Esophagus muscularis mucosa (tissue), 4 donors: ENCODE results near the gene PCDH18. TPM values are rescaled to one million over a fixed set of nuclear protein-coding genes. Genes with fewer than 3 reads are reported as not detected.

Experiments used
- DNase-seq: peaks from one replicate; pipeline ENCODE4 v3.0.0-alpha.2; 2017; ENCODE audit errors: extremely low spot score
- H3K27ac ChIP-seq, 4 donors: fragments of 200-600 bp; sonication (generic); replicated peaks in 1 of 4; 1 replicate in 3 of 4; 2 replicates in 1 of 4; pipeline ENCODE4 v1.5.1; 2016 to 2019; ENCODE audit warnings: mild to moderate bottlenecking in 1 of 4
- H3K27me3 ChIP-seq, 4 donors: fragments of 200-600 bp; sonication (generic); one replicate each; pipeline versions ENCODE4 v1.5.1 to v1.6.0; 2016 to 2019
- H3K36me3 ChIP-seq, 4 donors: fragments of 200-600 bp; sonication (generic); one replicate each; pipeline ENCODE4 v1.5.1; 2016 to 2019
- H3K4me1 ChIP-seq, 4 donors: fragments of 200-600 bp; sonication (generic); one replicate each; pipeline ENCODE4 v1.5.1; 2016 to 2019
- H3K4me3 ChIP-seq, 4 donors: fragments of 200-600 bp; sonication (generic); 1 replicate in 2 of 4; 2 replicates in 2 of 4; pipeline ENCODE4 v1.5.1; 2016 to 2019; ENCODE audit warnings: mild to moderate bottlenecking in 4 of 4, moderate library complexity in 1 of 4
- H3K9me3 ChIP-seq, 4 donors: fragments of 200-600 bp; sonication (generic); 1 replicate in 3 of 4; 2 replicates in 1 of 4; pipeline ENCODE4 v1.5.1; 2016 to 2019
- CTCF ChIP-seq, 3 experiments: fragments of 200-600 bp in 2 of 3; fragments of 450-650 bp in 1 of 3; sonication (generic) in 2 of 3; IDR thresholded peaks; one replicate each; pipeline ENCODE4 v1.5.1; 2017 to 2019; ENCODE audit warnings: antibody characterized with exemption in 3 of 3, mild to moderate bottlenecking in 2 of 3, moderate library complexity in 1 of 3
- EP300 ChIP-seq: sonication (generic); formaldehyde crosslinking; IDR thresholded peaks from one replicate; pipeline ENCODE4 v1.6.1; 2017; ENCODE audit warnings: antibody characterized with exemption
- POLR2A ChIP-seq: fragments of 450-650 bp; IDR thresholded peaks from one replicate; pipeline ENCODE4 v1.6.1; 2017; ENCODE audit warnings: antibody characterized with exemption, moderate library complexity, mild to moderate bottlenecking, low read depth
- POLR2AphosphoS5 ChIP-seq, 2 donors: sonication (generic); formaldehyde crosslinking; IDR thresholded peaks; one replicate each; pipeline ENCODE4 v1.6.1; 2017; ENCODE audit warnings: antibody characterized with exemption in 2 of 2
- WGBS: methylation state at CpG from one replicate; pipeline ENCODE4 v1.1.5; 2018; 5-methylcytosine and 5-hydroxymethylcytosine counted together
- intact Hi-C: fragments of 100-400 bp; cut with DNase I; formaldehyde crosslinking; loops from one replicate; pipeline ENCODE4 v1.15.1; 2023
- total RNA-seq, 4 donors: library from RNA; depleted of rRNA; stranded (reverse); fragments of >200 nt; gene quantifications; one replicate each; pipeline versions ENCODE4 v1.1.0 to v1.2.1, GENCODE V29; 2016

Gene PCDH18
- total RNA-seq, 4 donors from 2014 or later = 38.3 to 62.1 (median 51.0) TPM

GRCh38 chr4:137536789-137537561 lies 4.7 kb upstream of the PCDH18 start:
- intact Hi-C loops = no loop called here
- Histone ChIP-seq H3K4me1 (peaks cover 0 to 25% (median 16%) of the 10 kb centered on the region in 4 donors), H3K9me3 (peaks cover 0 to 7% (median 0%) of the 10 kb centered on the region in 4 donors), H3K27me3 (no peaks in the 10 kb centered on the region), H3K36me3 (no peaks in the 10 kb centered on the region), H3K27ac (no peak overlapping the region), H3K4me3 (no peak overlapping the region)
- no peak for DNase-seq
- WGBS = 90% methylated on average over 5 of the region's 5 CpGs
- TF ChIP-seq POLR2A (no peak), CTCF (IDR thresholded peaks at IDR 0.05) (no peak), POLR2AphosphoS5 (IDR thresholded peaks at IDR 0.05) (no peak), EP300 (no peak)

GRCh38 chr4:137535718-137536117 lies 3.4 kb upstream of the PCDH18 start:
- 91% methylated on average over 1 of the region's 1 CpG for WGBS
- H3K27me3 ChIP-seq = no peaks in the 10 kb centered on the region
- no peak overlapping the region for H3K4me3 ChIP-seq
- H3K9me3 ChIP-seq = peaks cover 0 to 7% (median 0%) of the 10 kb centered on the region in 4 donors
- intact Hi-C loops = no loop called here
- no peak overlapping the region for H3K27ac ChIP-seq
- H3K36me3 ChIP-seq = no peaks in the 10 kb centered on the region
- no peak for DNase-seq
- TF ChIP-seq CTCF (IDR thresholded peaks at IDR 0.05) (no peak), POLR2A (no peak), EP300 (no peak), POLR2AphosphoS5 (IDR thresholded peaks at IDR 0.05) (no peak)
- peaks cover 0 to 14% (median 12%) of the 10 kb centered on the region in 4 donors for H3K4me1 ChIP-seq

GRCh38 chr4:137534516-137534915 lies 2.2 kb upstream of the PCDH18 start:
- TF ChIP-seq CTCF (IDR thresholded peaks at IDR 0.05) (no peak), POLR2A (no peak), EP300 (no peak), POLR2AphosphoS5 (IDR thresholded peaks at IDR 0.05) (no peak)
- no peak overlapping the region for H3K4me3 ChIP-seq
- no peak for DNase-seq
- no peaks in the 10 kb centered on the region for H3K36me3 ChIP-seq
- WGBS = 68% methylated on average over 1 of the region's 1 CpG
- no peaks in the 10 kb centered on the region for H3K27me3 ChIP-seq
- peaks cover 0 to 7% (median 0%) of the 10 kb centered on the region in 4 donors for H3K9me3 ChIP-seq
- peak overlapping the region in 2 of 4 donors; percentile 86 to 87 for H3K27ac ChIP-seq
- intact Hi-C loops = loop anchor here (5.0 kb wide), 2 partner anchors 252 to 328 kb away; no protein-coding TSS in a partner anchor
- peaks cover 0 to 20% (median 12%) of the 10 kb centered on the region in 4 donors for H3K4me1 ChIP-seq

GRCh38 chr4:137533855-137534254 lies 1.6 kb upstream of the PCDH18 start:
- intact Hi-C loops = loop anchor here (5.0 kb wide), 2 partner anchors 252 to 328 kb away; no protein-coding TSS in a partner anchor

More at GRCh38 chr4:137533855-137534254, 1.6 kb upstream of the PCDH18 start:
- Histone ChIP-seq H3K27ac (peak overlapping the region; percentile 84 to 87 (median 86)), H3K9me3 (peaks cover 0 to 7% (median 0%) of the 10 kb centered on the region in 4 donors), H3K27me3 (no peaks in the 10 kb centered on the region), H3K36me3 (no peaks in the 10 kb centered on the region), H3K4me3 (peak overlapping the region; percentile 61 to 75 (median 70)), H3K4me1 (peaks cover 0 to 20% (median 12%) of the 10 kb centered on the region in 4 donors)
- no peak for DNase-seq
- WGBS = 65% methylated on average over 2 of the region's 2 CpGs
- TF ChIP-seq EP300 (no peak), POLR2A (no peak), POLR2AphosphoS5 (IDR thresholded peaks at IDR 0.05) (no peak), CTCF (IDR thresholded peaks at IDR 0.05) (no peak)
